GM12878 (cell line): ENCODE data around the gene ZNF574.
"Not testable (repeated sequence)": the region's sequence is repeated elsewhere in the genome, so short reads cannot be mapped to it uniquely, and the experiment has no call there.

ENCODE experiments used
- CHD2 ChIP-seq: IDR thresholded peaks from 2 replicates; pipeline ENCODE4 v1.6.1; 2011; ENCODE audit warnings: low read depth, low read length, improper control_type of control experiment, borderline replicate concordance
- EP300 ChIP-seq, 2 experiments: fragments of 150-350 bp in 1 of 2; IDR thresholded peaks; 2 replicates each; pipeline ENCODE4 v1.6.1; 2011 to 2012; ENCODE audit warnings: low read depth in 2 of 2, low read length in 2 of 2, borderline replicate concordance in 1 of 2, improper control_type of control experiment in 1 of 2, inconsistent platforms in 1 of 2; ENCODE audit not compliant: control insufficient read depth in 1 of 2
- TBL1XR1 ChIP-seq: IDR thresholded peaks from 2 replicates; pipeline ENCODE4 v1.6.1; 2012; ENCODE audit warnings: low read depth, low read length, improper control_type of control experiment
- ZNF24 ChIP-seq: fragments of 450-650 bp; IDR thresholded peaks from 2 replicates; pipeline ENCODE4 v1.6.1; 2017; ENCODE audit warnings: antibody characterized with exemption, mild to moderate bottlenecking
- TF ChIP-seq, protein P1 (sequence below), 3 experiments: IDR thresholded peaks in 2 of 3; conservative IDR thresholded peaks in 1 of 3; 2 replicates each; pipeline ENCODE4 v1.5.1; 2011; ENCODE audit warnings: low read depth in 3 of 3, low read length in 3 of 3, mild to moderate bottlenecking in 3 of 3, control low read depth in 2 of 3, moderate library complexity in 2 of 3, inconsistent platforms in 1 of 3, mixed read lengths in 1 of 3; ENCODE audit not compliant: control insufficient read depth in 2 of 3, insufficient read depth in 1 of 3; ENCODE audit errors: extremely low read depth in 1 of 3

DNA sequence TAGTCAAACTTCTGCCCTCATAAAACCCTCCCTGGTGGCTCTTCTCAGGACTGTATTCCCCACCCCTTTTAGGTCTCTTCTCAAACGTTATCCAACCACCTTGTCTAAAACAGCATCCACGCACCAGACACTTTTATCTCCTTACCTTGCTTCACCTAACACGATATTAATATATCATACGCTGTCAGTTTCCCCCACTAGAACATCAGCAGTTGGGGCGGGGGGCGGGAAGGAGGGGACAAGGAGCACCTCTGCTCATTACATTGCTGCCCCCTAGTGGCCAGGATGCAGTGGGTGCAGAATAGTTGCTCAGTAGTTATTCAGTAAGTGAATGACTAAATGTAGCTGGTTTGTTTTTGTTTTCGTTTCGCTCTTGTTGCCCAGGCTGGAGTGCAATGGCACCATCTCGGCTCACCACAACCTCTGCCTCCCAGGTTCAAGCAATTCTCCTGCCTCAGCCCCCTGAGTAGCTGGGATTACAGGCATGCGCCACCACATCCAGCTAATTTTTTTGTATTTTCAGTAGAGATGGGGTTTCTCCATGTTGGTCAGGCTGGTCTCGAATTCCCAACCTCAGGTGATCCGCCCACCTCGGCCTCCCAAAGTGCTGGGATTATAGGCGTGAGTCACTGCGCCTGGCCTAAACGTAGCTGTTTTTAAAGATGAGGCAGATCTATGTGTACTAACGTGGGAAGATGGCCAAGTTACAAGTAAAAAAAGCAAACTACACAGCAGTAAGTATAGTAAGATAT lies 41.1 kb upstream of the ZNF574 start:
- TF ChIP-seq, protein P1, sequence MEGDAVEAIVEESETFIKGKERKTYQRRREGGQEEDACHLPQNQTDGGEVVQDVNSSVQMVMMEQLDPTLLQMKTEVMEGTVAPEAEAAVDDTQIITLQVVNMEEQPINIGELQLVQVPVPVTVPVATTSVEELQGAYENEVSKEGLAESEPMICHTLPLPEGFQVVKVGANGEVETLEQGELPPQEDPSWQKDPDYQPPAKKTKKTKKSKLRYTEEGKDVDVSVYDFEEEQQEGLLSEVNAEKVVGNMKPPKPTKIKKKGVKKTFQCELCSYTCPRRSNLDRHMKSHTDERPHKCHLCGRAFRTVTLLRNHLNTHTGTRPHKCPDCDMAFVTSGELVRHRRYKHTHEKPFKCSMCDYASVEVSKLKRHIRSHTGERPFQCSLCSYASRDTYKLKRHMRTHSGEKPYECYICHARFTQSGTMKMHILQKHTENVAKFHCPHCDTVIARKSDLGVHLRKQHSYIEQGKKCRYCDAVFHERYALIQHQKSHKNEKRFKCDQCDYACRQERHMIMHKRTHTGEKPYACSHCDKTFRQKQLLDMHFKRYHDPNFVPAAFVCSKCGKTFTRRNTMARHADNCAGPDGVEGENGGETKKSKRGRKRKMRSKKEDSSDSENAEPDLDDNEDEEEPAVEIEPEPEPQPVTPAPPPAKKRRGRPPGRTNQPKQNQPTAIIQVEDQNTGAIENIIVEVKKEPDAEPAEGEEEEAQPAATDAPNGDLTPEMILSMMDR (IDR thresholded peaks at IDR 0.05 in 2 of 3, conservative IDR thresholded peaks at IDR 0.05 in 1 of 3; ENCODE audit: control insufficient read depth in 2 of 3, extremely low read depth in 1 of 3, insufficient read depth in 1 of 3, low read depth in 3 of 3, low read length in 3 of 3), result peak; percentile 76 to 90 (median 87)
- not testable (repeated sequence) for TF ChIP-seq EP300 (IDR thresholded peaks at IDR 0.05; ENCODE audit: borderline replicate concordance in 1 of 2, control insufficient read depth in 1 of 2, low read depth in 2 of 2, low read length in 2 of 2); CHD2; TBL1XR1; ZNF24
